Amygdala (tissue), 56 donors: ENCODE data around the gene CACNA2D4.
A peak's percentile ranks its signal among the peaks of the same experiment; 100 is the strongest.

ENCODE experiments used
- DNase-seq, 56 donors: peaks; one replicate each; lab custom pipeline; 2025; lab: John Stamatoyannopoulos, UW

CACNA2D4 gene

GRCh38 chr12:1922075-1922709, 3.7 kb upstream of the CACNA2D4 start:
- DNase-seq, result peak in 1 of 56 donors; percentile 31

GRCh38 chr12:1920971-1921370, 2.5 kb upstream of the CACNA2D4 start:
- DNase-seq, result peak in 1 of 56 donors; percentile 27

- DNase-seq, result no peak
Measured at GRCh38 chr12:1920436-1920835, 2.0 kb upstream of the CACNA2D4 start.

- peak in 1 of 56 donors; percentile 29 for DNase-seq
Measured at GRCh38 chr12:1919763-1920162, 1.3 kb upstream of the CACNA2D4 start.

- no peak for DNase-seq
Measured at GRCh38 chr12:1919284-1919683, 832 bp upstream of the CACNA2D4 start.

- no peak for DNase-seq
Measured at GRCh38 chr12:1918884-1919236, 408 bp upstream of the CACNA2D4 start.

GRCh38 chr12:1917172-1918070, 1.0 kb downstream of the CACNA2D4 start:
- DNase-seq, result no peak

GRCh38 chr12:1916371-1917171, 1.9 kb downstream of the CACNA2D4 start:
- DNase-seq, result peak in 6 of 56 donors; percentile 26 to 55 (median 36)

- no peak for DNase-seq
Measured at GRCh38 chr12:1915082-1915968, 3.1 kb downstream of the CACNA2D4 start.

GRCh38 chr12:1914114-1914911, 4.1 kb downstream of the CACNA2D4 start:
- DNase-seq, result no peak

GRCh38 chr12:1913377-1914113, 4.9 kb downstream of the CACNA2D4 start:
- DNase-seq, result no peak

GRCh38 chr12:1912580-1913376, 5.7 kb downstream of the CACNA2D4 start:
- DNase-seq, result no peak

- no peak for DNase-seq
Measured at GRCh38 chr12:1911598-1912575, 6.6 kb downstream of the CACNA2D4 start.

GRCh38 chr12:1910468-1910867, 8.0 kb downstream of the CACNA2D4 start:
- DNase-seq, result no peak

GRCh38 chr12:1908758-1909157, 9.7 kb downstream of the CACNA2D4 start:
- no peak for DNase-seq
